HepG2 (cell line): ENCODE measurements around the gene CPNE5. TPM values are rescaled to one million over a fixed set of nuclear protein-coding genes. Genes with fewer than 3 reads are reported as not detected.

Experiments used
- ATAC-seq: fragments of 200-7000 bp; cut with Tn5 transposase; 3 replicates; pipeline ENCODE4 v1.9.1; 2020; ENCODE audit warnings: mild to moderate bottlenecking, moderate library complexity
- BruUV-seq: library from RNA; stranded (reverse); fragments of 400-500 nt; replicated peaks from 2 replicates; lab custom pipeline; 2021; lab: Mats Ljungman, UMichigan
- CTCF ChIA-PET: fragments of 300-600 bp; formaldehyde crosslinking; extraction: SDS; loops from one replicate; lab custom pipeline; 2021; ENCODE audit warnings: low total read pairs, inconsistent platforms, low intra/inter-chr PET ratio; lab: Yijun Ruan, JAX
- POLR2A ChIA-PET: fragments of 350-600 bp; sonication (Branson Sonifier 250); formaldehyde crosslinking; loops from one replicate; lab custom pipeline; 2020; ENCODE audit warnings: antibody characterized with exemption, inconsistent platforms; lab: Yijun Ruan, JAX
- DNase-seq: peaks from one replicate; pipeline ENCODE4 v3.0.0-alpha.2; 2015; ENCODE audit warnings: low spot score
- FAIRE-seq: peaks from 3 replicates; lab custom pipeline; 2011; peaks lifted over from hg19 to GRCh38; lab: Jason Lieb, UNC
- H2AFZ ChIP-seq: one replicate; pipeline ENCODE4 v1.6.1; 2011; ENCODE audit warnings: low read length, inconsistent platforms
- H3K27ac ChIP-seq: fragments of 300-600 bp; 3 replicates; pipeline ENCODE4 v1.8.0; 2011; ENCODE audit warnings: mixed run types, mild to moderate bottlenecking, mixed read lengths, low read length, inconsistent platforms; ENCODE audit not compliant: insufficient read depth; ENCODE audit errors: extremely low read length
- H3K27me3 ChIP-seq, 2 experiments: fragments of 200-600 bp in 1 of 2; 2 replicates in 1 of 2; 3 replicates in 1 of 2; pipeline versions ENCODE4 v1.6.0 to v1.8.0; 2011; ENCODE audit warnings: low read length in 2 of 2, mild to moderate bottlenecking in 2 of 2, moderate library complexity in 2 of 2, inconsistent platforms in 1 of 2; ENCODE audit not compliant: insufficient read depth in 2 of 2, control insufficient read depth in 1 of 2
- H3K36me3 ChIP-seq, 2 experiments: fragments of 200-600 bp in 1 of 2; replicated peaks in 1 of 2; 2 replicates in 1 of 2; 3 replicates in 1 of 2; pipeline versions ENCODE4 v1.5.1 to v1.8.0; 2011; ENCODE audit warnings: low read length in 2 of 2, inconsistent platforms in 1 of 2; ENCODE audit not compliant: insufficient read depth in 2 of 2, control insufficient read depth in 1 of 2
- H3K4me1 ChIP-seq: 2 replicates; pipeline ENCODE4 v1.5.1; 2012; ENCODE audit warnings: low read length, inconsistent platforms; ENCODE audit not compliant: insufficient read depth
- H3K4me2 ChIP-seq: 2 replicates; pipeline ENCODE4 v1.6.0; 2011; ENCODE audit warnings: low read depth, low read length, inconsistent platforms
- H3K4me3 ChIP-seq, 3 experiments: fragments of 200-600 bp in 1 of 3; sonication (generic), shearing (Covaris generic) in 1 of 3; replicated peaks in 1 of 3; 2 replicates each; pipeline ENCODE4 v1.5.1; 2011 to 2016; ENCODE audit warnings: low read length in 3 of 3, inconsistent platforms in 2 of 3, low read depth in 2 of 3, mild to moderate bottlenecking in 2 of 3, control low read depth in 1 of 3, mixed read lengths in 1 of 3; ENCODE audit not compliant: insufficient read depth in 1 of 3
- H3K79me2 ChIP-seq: one replicate; pipeline ENCODE4 v1.6.1; 2011; ENCODE audit warnings: low read length, inconsistent platforms; ENCODE audit not compliant: insufficient read depth
- H3K9ac ChIP-seq: 2 replicates; pipeline ENCODE4 v1.6.0; 2011; ENCODE audit warnings: mild to moderate bottlenecking, low read depth, low read length, inconsistent platforms; ENCODE audit not compliant: insufficient read depth
- H3K9me3 ChIP-seq: 2 replicates; pipeline ENCODE4 v1.5.1; 2012; ENCODE audit warnings: mild to moderate bottlenecking, low read length
- H4K20me1 ChIP-seq: 2 replicates; pipeline ENCODE4 v1.6.0; 2011; ENCODE audit warnings: inconsistent platforms, mild to moderate bottlenecking, low read length, moderate library complexity; ENCODE audit not compliant: insufficient read depth
- BCL6 ChIP-seq: IDR thresholded peaks from 2 replicates; pipeline ENCODE4 v1.6.1; 2016; ENCODE audit warnings: missing genetic modification reagents, missing compliant biosample characterization
- HHEX ChIP-seq: IDR thresholded peaks from 2 replicates; pipeline ENCODE4 v1.6.1; 2016; ENCODE audit warnings: control low read depth
- HNF4G ChIP-seq, 2 experiments: sonication (generic) in 1 of 2; formaldehyde crosslinking in 1 of 2; IDR thresholded peaks; 2 replicates each; pipeline versions ENCODE4 v1.4.0 to v1.6.1; 2011 to 2020; ENCODE audit warnings: borderline replicate concordance in 2 of 2, low read depth in 2 of 2, mild to moderate bottlenecking in 2 of 2, low read length in 1 of 2, missing genetic modification reagents in 1 of 2, moderate library complexity in 1 of 2
- ISX ChIP-seq: sonication (generic); formaldehyde crosslinking; conservative IDR thresholded peaks from 2 replicates; pipeline ENCODE4 v1.5.0; 2020; ENCODE audit warnings: missing genetic modification reagents
- NCOR1 ChIP-seq: fragments of 200-600 bp; sonication (generic); IDR thresholded peaks from 2 replicates; pipeline ENCODE4 v1.7.0; 2017; ENCODE audit warnings: antibody characterized with exemption, low read length, borderline replicate concordance
- NR2F1 ChIP-seq, 2 experiments: fragments of 450-650 bp in 1 of 2; formaldehyde crosslinking in 1 of 2; IDR thresholded peaks; 2 replicates each; pipeline versions ENCODE4 v1.5.0 to v1.6.1; 2016 to 2020; ENCODE audit warnings: mild to moderate bottlenecking in 1 of 2, missing compliant biosample characterization in 1 of 2, missing genetic modification reagents in 1 of 2, moderate library complexity in 1 of 2
- NR2F6 ChIP-seq, 2 experiments: IDR thresholded peaks; 2 replicates each; pipeline ENCODE4 v1.6.1; 2016; ENCODE audit warnings: antibody characterized with exemption in 1 of 2, mild to moderate bottlenecking in 1 of 2
- NR3C1 ChIP-seq: sonication (generic); formaldehyde crosslinking; IDR thresholded peaks from 2 replicates; pipeline ENCODE4 v1.4.0; 2020; ENCODE audit warnings: missing genetic modification reagents
- POLR2A ChIP-seq, 2 experiments: IDR thresholded peaks; 2 replicates each; pipeline ENCODE4 v1.6.1; 2011; ENCODE audit warnings: low read depth in 2 of 2, low read length in 2 of 2, mild to moderate bottlenecking in 1 of 2, moderate library complexity in 1 of 2; ENCODE audit not compliant: insufficient read depth in 1 of 2
- SAP130 ChIP-seq: IDR thresholded peaks from 2 replicates; pipeline ENCODE4 v1.6.1; 2016; ENCODE audit warnings: low read depth
- TEAD2 ChIP-seq: sonication (generic); formaldehyde crosslinking; IDR thresholded peaks from 2 replicates; pipeline ENCODE4 v1.9.0; 2021; ENCODE audit warnings: missing genetic modification reagents
- ZBTB38 ChIP-seq: sonication (generic); formaldehyde crosslinking; IDR thresholded peaks from 2 replicates; pipeline ENCODE4 v1.5.1; 2020; ENCODE audit warnings: mild to moderate bottlenecking, missing genetic modification reagents
- ZNF12 ChIP-seq: sonication (generic); formaldehyde crosslinking; IDR thresholded peaks from 2 replicates; pipeline ENCODE4 v1.5.0; 2020; ENCODE audit warnings: missing genetic modification reagents
- WGBS: methylation state at CpG from one replicate; pipeline ENCODE4 v1.1.6; 2017; ENCODE audit warnings: low lambda C conversion rate; 5-methylcytosine and 5-hydroxymethylcytosine counted together
- in situ Hi-C: cut with HindIII; loops from 2 replicates; pipeline ENCODE4 v1.10.0; 2017; ENCODE audit warnings: low pct_unique_long_range_greater_than_20kb; ENCODE audit not compliant: extremely low pct_ligation_motif_present
- intact Hi-C: fragments of 100-400 bp; cut with micrococcal nuclease; formaldehyde crosslinking; loops from one replicate; pipeline ENCODE4 v1.10.0; 2022; ENCODE audit not compliant: unreplicated experiment
- polyA plus RNA-seq, 8 experiments: library from polyadenylated mRNA; depleted of rRNA in 3 of 8; stranded (reverse) in 7 of 8; unstranded in 1 of 8; fragments of >200 nt; fragmentation: Illumina TruSeq in 4 of 8; extraction: Trizol in 4 of 8; gene quantifications; 2 replicates each; pipeline versions ENCODE4 v1.2.1 to v1.2.3, GENCODE V29; 2011 to 2016; ENCODE audit warnings: low read depth in 4 of 8, missing spikeins in 1 of 8, mixed read lengths in 1 of 8; ENCODE audit not compliant: insufficient read depth in 1 of 8
- total RNA-seq, 5 experiments: library from RNA; depleted of rRNA; stranded (reverse); fragments of >200 nt; fragmentation: Illumina TruSeq; extraction: Trizol; gene quantifications; 2 replicates each; pipeline ENCODE4 v1.2.3, GENCODE V29; 2016; ENCODE audit warnings: low read depth in 1 of 5
- TF ChIP-seq, protein P1 (sequence below): sonication (generic); formaldehyde crosslinking; conservative IDR thresholded peaks from 2 replicates; pipeline ENCODE4 v1.4.0; 2020; ENCODE audit warnings: mild to moderate bottlenecking, missing genetic modification reagents, moderate library complexity
- TF ChIP-seq, protein P2 (sequence below): sonication (generic); formaldehyde crosslinking; IDR thresholded peaks from 2 replicates; pipeline ENCODE4 v1.4.0; 2020; ENCODE audit warnings: missing genetic modification reagents
- TF ChIP-seq, protein P3 (sequence below): IDR thresholded peaks from 2 replicates; pipeline ENCODE4 v1.6.1; 2016; ENCODE audit warnings: low read depth, control low read depth

Gene CPNE5
- total and polyA plus RNA-seq, 2 of the 13 experiments (the other 11 are each of a cell fraction or from before 2014, with no cell fraction given) = 0.16 TPM; not detected in 1

DNA sequence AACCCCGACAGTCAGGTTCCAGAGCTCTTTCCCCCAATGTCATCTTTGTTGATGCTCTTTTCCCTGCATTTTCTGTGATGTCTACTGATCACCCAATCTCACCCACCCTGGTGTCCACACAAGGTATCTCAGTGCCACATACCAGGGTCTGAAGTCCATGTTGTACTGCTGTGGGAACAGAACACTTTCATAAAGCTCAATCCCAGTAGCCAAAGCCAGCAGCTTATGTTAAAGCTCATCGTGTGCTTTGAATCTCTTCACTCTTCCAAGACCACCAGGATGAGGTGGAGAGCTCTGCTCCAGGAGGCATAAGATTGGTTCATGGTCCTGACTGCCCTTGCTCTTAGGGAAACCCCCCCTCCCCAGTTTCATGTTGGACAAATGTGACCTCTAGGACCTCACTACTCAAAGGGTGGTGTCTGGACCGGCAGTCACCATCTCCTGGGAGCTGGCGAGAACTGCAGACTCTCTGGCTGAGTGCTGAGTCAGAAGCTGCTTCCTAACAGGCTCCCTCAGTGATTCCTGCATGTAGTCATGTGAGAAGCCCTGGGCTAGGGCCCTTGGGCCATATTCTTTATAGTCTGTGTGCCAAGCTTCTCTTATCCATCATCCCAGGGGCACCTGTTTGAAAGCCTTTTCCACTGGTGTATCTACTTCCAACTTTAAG is 13.4 kb upstream of the CPNE5 start:
- H2AFZ ChIP-seq = no peak overlapping the region
- H4K20me1 ChIP-seq = no peaks in the 10 kb centered on the region
- no peaks in the 10 kb centered on the region for H3K27me3 ChIP-seq
- CTCF ChIA-PET = interaction anchor here (1.6 to 4.6 kb wide), 4 partner anchors 16 to 87 kb away, joined by 4 to 47 read pairs (median 24); no protein-coding TSS in a partner anchor
- BruUV-seq = no TSS peak
- in situ Hi-C loops (loop anchor here (5.0 kb wide), 2 partner anchors 40 to 80 kb away; no protein-coding TSS in a partner anchor), intact Hi-C loops (loop anchor here (10.0 kb wide), 1 partner anchor 228 kb away; no protein-coding TSS in a partner anchor)
- 51% methylated on average over 3 of the region's 4 CpGs for WGBS
- peaks cover 35% of the 10 kb centered on the region for H3K4me1 ChIP-seq
- peaks cover 2% of the 10 kb centered on the region for H3K79me2 ChIP-seq
- 0 out of 2 replicates have a peak overlapping the region, but pooled peaks have one; percentile 6 for H3K9ac ChIP-seq
- peaks cover 15 to 44% of the 10 kb centered on the region in 2 experiments for H3K36me3 ChIP-seq
- POLR2A ChIA-PET = interaction anchor here (1.0 to 3.1 kb wide), 6 partner anchors 15 to 40 kb away, joined by 3 to 29 read pairs (median 5); partner anchors contain the start of genes C6orf89 and PPIL1
- ATAC-seq = peak; percentile 89
- peak; percentile 60 for FAIRE-seq
- peak overlapping the region; percentile 44 for H3K4me2 ChIP-seq
- no peaks in the 10 kb centered on the region for H3K9me3 ChIP-seq
- no peak overlapping the region for H3K4me3 ChIP-seq
- peak overlapping the region; percentile 59 for H3K27ac ChIP-seq
- DNase-seq = peak; percentile 78
- TF ChIP-seq NR2F1 (CRISPR knock-in tag; IDR thresholded peaks at IDR 0.05) = peak in 1 of 2 experiments; percentile 61; a peak in 1 of 4 replicates
- TF ChIP-seq HHEX (CRISPR knock-in tag) = 0 out of 2 replicates have a peak, but pooled peaks have one; percentile 8
- no peak for TF ChIP-seq NR3C1 (CRISPR knock-in tag)
- no peak for TF ChIP-seq ZBTB38 (CRISPR knock-in tag)
- no peak for TF ChIP-seq TEAD2
- TF ChIP-seq NCOR1 = peak; percentile 52; the same call in 1 of the 2 replicates
- TF ChIP-seq SAP130 (CRISPR knock-in tag) = 0 out of 2 replicates have a peak, but pooled peaks have one; percentile 12
- TF ChIP-seq, protein P1, sequence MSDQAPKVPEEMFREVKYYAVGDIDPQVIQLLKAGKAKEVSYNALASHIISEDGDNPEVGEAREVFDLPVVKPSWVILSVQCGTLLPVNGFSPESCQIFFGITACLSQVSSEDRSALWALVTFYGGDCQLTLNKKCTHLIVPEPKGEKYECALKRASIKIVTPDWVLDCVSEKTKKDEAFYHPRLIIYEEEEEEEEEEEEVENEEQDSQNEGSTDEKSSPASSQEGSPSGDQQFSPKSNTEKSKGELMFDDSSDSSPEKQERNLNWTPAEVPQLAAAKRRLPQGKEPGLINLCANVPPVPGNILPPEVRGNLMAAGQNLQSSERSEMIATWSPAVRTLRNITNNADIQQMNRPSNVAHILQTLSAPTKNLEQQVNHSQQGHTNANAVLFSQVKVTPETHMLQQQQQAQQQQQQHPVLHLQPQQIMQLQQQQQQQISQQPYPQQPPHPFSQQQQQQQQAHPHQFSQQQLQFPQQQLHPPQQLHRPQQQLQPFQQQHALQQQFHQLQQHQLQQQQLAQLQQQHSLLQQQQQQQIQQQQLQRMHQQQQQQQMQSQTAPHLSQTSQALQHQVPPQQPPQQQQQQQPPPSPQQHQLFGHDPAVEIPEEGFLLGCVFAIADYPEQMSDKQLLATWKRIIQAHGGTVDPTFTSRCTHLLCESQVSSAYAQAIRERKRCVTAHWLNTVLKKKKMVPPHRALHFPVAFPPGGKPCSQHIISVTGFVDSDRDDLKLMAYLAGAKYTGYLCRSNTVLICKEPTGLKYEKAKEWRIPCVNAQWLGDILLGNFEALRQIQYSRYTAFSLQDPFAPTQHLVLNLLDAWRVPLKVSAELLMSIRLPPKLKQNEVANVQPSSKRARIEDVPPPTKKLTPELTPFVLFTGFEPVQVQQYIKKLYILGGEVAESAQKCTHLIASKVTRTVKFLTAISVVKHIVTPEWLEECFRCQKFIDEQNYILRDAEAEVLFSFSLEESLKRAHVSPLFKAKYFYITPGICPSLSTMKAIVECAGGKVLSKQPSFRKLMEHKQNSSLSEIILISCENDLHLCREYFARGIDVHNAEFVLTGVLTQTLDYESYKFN (CRISPR knock-in tag) = peak; percentile 31; the same call in 1 of the 2 replicates
- TF ChIP-seq, protein P2, sequence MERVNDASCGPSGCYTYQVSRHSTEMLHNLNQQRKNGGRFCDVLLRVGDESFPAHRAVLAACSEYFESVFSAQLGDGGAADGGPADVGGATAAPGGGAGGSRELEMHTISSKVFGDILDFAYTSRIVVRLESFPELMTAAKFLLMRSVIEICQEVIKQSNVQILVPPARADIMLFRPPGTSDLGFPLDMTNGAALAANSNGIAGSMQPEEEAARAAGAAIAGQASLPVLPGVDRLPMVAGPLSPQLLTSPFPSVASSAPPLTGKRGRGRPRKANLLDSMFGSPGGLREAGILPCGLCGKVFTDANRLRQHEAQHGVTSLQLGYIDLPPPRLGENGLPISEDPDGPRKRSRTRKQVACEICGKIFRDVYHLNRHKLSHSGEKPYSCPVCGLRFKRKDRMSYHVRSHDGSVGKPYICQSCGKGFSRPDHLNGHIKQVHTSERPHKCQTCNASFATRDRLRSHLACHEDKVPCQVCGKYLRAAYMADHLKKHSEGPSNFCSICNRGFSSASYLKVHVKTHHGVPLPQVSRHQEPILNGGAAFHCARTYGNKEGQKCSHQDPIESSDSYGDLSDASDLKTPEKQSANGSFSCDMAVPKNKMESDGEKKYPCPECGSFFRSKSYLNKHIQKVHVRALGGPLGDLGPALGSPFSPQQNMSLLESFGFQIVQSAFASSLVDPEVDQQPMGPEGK (CRISPR knock-in tag) = 0 out of 2 replicates have a peak, but pooled peaks have one; percentile 10
- no peak for TF ChIP-seq ZNF12
- peak in 1 of 2 experiments; percentile 12; a peak in 1 of 4 replicates for TF ChIP-seq POLR2A (IDR thresholded peaks at IDR 0.05; ENCODE audit: insufficient read depth in 1 of 2, low read depth in 2 of 2, low read length in 2 of 2)
- TF ChIP-seq ISX (CRISPR knock-in tag) = no peak
- TF ChIP-seq, protein P3, sequence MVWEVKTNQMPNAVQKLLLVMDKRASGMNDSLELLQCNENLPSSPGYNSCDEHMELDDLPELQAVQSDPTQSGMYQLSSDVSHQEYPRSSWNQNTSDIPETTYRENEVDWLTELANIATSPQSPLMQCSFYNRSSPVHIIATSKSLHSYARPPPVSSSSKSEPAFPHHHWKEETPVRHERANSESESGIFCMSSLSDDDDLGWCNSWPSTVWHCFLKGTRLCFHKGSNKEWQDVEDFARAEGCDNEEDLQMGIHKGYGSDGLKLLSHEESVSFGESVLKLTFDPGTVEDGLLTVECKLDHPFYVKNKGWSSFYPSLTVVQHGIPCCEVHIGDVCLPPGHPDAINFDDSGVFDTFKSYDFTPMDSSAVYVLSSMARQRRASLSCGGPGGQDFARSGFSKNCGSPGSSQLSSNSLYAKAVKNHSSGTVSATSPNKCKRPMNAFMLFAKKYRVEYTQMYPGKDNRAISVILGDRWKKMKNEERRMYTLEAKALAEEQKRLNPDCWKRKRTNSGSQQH (CRISPR knock-in tag) = peak; percentile 39; the same call in 1 of the 2 replicates
- peak; percentile 72 for TF ChIP-seq NR2F6 (IDR thresholded peaks at IDR 0.05)
- TF ChIP-seq NR2F6 (CRISPR knock-in tag; IDR thresholded peaks at IDR 0.05) = peak; percentile 71
- TF ChIP-seq BCL6 (CRISPR knock-in tag) = no peak
- peak; percentile 31; the same call in 1 of the 2 replicates for TF ChIP-seq HNF4G (IDR thresholded peaks at IDR 0.05; ENCODE audit: borderline replicate concordance, low read depth, low read length)
- no peak for TF ChIP-seq HNF4G (CRISPR knock-in tag; IDR thresholded peaks at IDR 0.05; ENCODE audit: borderline replicate concordance, low read depth)
